Large intestine (tissue), 3 donors: ENCODE measurements around the gene CCDC88C. TPM values are rescaled to one million over a fixed set of nuclear protein-coding genes. Genes with fewer than 3 reads are reported as not detected.
A peak's percentile ranks its signal among the peaks of the same experiment; 100 is the strongest.

Experiments
- DNase-seq, 2 donors: peaks; one replicate each; pipeline versions ENCODE4 v3.0.0 to v3.0.0-alpha.2; 2013
- H3K27ac ChIP-seq: one replicate; pipeline ENCODE4 v1.5.1; 2013; ENCODE audit warnings: low read length
- H3K27me3 ChIP-seq: 2 replicates; pipeline ENCODE4 v1.6.1; 2013; ENCODE audit warnings: low read length; ENCODE audit not compliant: control insufficient read depth, insufficient read depth
- H3K36me3 ChIP-seq: 2 replicates; pipeline ENCODE4 v1.6.1; 2013; ENCODE audit warnings: low read length; ENCODE audit not compliant: control insufficient read depth, insufficient read depth
- H3K4me1 ChIP-seq: one replicate; pipeline ENCODE4 v1.6.1; 2013; ENCODE audit warnings: low read length; ENCODE audit not compliant: control insufficient read depth, insufficient read depth
- H3K4me3 ChIP-seq: one replicate; pipeline ENCODE4 v1.5.1; 2013; ENCODE audit warnings: low read length
- H3K9me3 ChIP-seq: one replicate; pipeline ENCODE4 v1.6.1; 2013; ENCODE audit warnings: mild to moderate bottlenecking, low read depth, low read length, moderate library complexity; ENCODE audit not compliant: control insufficient read depth
- WGBS: methylation state at CpG from one replicate; pipeline ENCODE4 v1.1.5; 2013; ENCODE audit warnings: low lambda C conversion rate; ENCODE audit not compliant: insufficient coverage; 5-methylcytosine and 5-hydroxymethylcytosine counted together
- polyA plus RNA-seq: library from polyadenylated mRNA; unstranded; fragments of 120-200 nt; gene quantifications from one replicate; pipeline ENCODE4 v1.2.1, GENCODE V29; 2013

CCDC88C gene
- polyA plus RNA-seq, 1 donor = 28.0 TPM

GRCh38 chr14:91332986-91333649, 84.5 kb downstream of the CCDC88C start:
- H3K9me3 ChIP-seq = no peaks in the 10 kb centered on the region
- H3K27me3 ChIP-seq = no peaks in the 10 kb centered on the region
- H3K27ac ChIP-seq = no peak overlapping the region
- peaks cover 22% of the 10 kb centered on the region for H3K36me3 ChIP-seq
- peaks cover 14% of the 10 kb centered on the region for H3K4me1 ChIP-seq
- no peak overlapping the region for H3K4me3 ChIP-seq
- no peak for DNase-seq
- 82% methylated on average over 4 of the region's 17 CpGs for WGBS

- H3K27ac ChIP-seq = no peak overlapping the region
Observed at GRCh38 chr14:91332171-91332985, 85.2 kb downstream of the CCDC88C start.

GRCh38 chr14:91331721-91332120, 85.9 kb downstream of the CCDC88C start:
- Histone ChIP-seq H3K27me3 (no peaks in the 10 kb centered on the region), H3K36me3 (peaks cover 15% of the 10 kb centered on the region), H3K4me3 (no peak overlapping the region), H3K9me3 (no peaks in the 10 kb centered on the region), H3K4me1 (peaks cover 14% of the 10 kb centered on the region), H3K27ac (no peak overlapping the region)
- no CpG with 5 or more reads among the region's 3 CpGs for WGBS
- no peak for DNase-seq

More at GRCh38 chr14:91332171-91332985, 85.2 kb downstream of the CCDC88C start:
- peaks cover 15% of the 10 kb centered on the region for H3K36me3 ChIP-seq
- DNase-seq = peak; percentile 58 to 67
- H3K4me1 ChIP-seq = peaks cover 14% of the 10 kb centered on the region
- no peaks in the 10 kb centered on the region for H3K27me3 ChIP-seq
- H3K9me3 ChIP-seq = no peaks in the 10 kb centered on the region
- 0% methylated on average over 1 of the region's 19 CpGs for WGBS
- H3K4me3 ChIP-seq = no peak overlapping the region

GRCh38 chr14:91330856-91331255, 86.8 kb downstream of the CCDC88C start:
- DNase-seq = no peak
- no peaks in the 10 kb centered on the region for H3K9me3 ChIP-seq
- no peak overlapping the region for H3K4me3 ChIP-seq
- H3K36me3 ChIP-seq = peaks cover 10% of the 10 kb centered on the region
- H3K27ac ChIP-seq = no peak overlapping the region
- no CpG with 5 or more reads among the region's 8 CpGs for WGBS
- H3K4me1 ChIP-seq = peaks cover 14% of the 10 kb centered on the region
- no peaks in the 10 kb centered on the region for H3K27me3 ChIP-seq

- WGBS = no CpG with 5 or more reads among the region's 14 CpGs
- H3K27ac ChIP-seq = no peak overlapping the region
- no peaks in the 10 kb centered on the region for H3K9me3 ChIP-seq
- no peaks in the 10 kb centered on the region for H3K27me3 ChIP-seq
- peaks cover 14% of the 10 kb centered on the region for H3K36me3 ChIP-seq
- DNase-seq = no peak
- H3K4me1 ChIP-seq = peaks cover 14% of the 10 kb centered on the region
- H3K4me3 ChIP-seq = no peak overlapping the region
Observed at GRCh38 chr14:91330096-91330696, 87.4 kb downstream of the CCDC88C start.

GRCh38 chr14:91329486-91330014, 88.1 kb downstream of the CCDC88C start:
- Histone ChIP-seq H3K4me1 (peaks cover 14% of the 10 kb centered on the region), H3K4me3 (no peak overlapping the region), H3K36me3 (peaks cover 16% of the 10 kb centered on the region), H3K27ac (no peak overlapping the region), H3K9me3 (no peaks in the 10 kb centered on the region), H3K27me3 (no peaks in the 10 kb centered on the region)
- no peak for DNase-seq
- no CpG with 5 or more reads among the region's 3 CpGs for WGBS

GRCh38 chr14:91328313-91329050, 89.1 kb downstream of the CCDC88C start:
- peaks cover 23% of the 10 kb centered on the region for H3K4me1 ChIP-seq
- no peak overlapping the region for H3K27ac ChIP-seq
- H3K27me3 ChIP-seq = no peaks in the 10 kb centered on the region
- no peak overlapping the region for H3K4me3 ChIP-seq
- WGBS = no CpG with 5 or more reads among the region's 27 CpGs
- peaks cover 21% of the 10 kb centered on the region for H3K36me3 ChIP-seq
- no peak for DNase-seq
- H3K9me3 ChIP-seq = no peaks in the 10 kb centered on the region

- WGBS = no CpG with 5 or more reads among the region's 10 CpGs
- H3K4me3 ChIP-seq = no peak overlapping the region
- no peaks in the 10 kb centered on the region for H3K27me3 ChIP-seq
- H3K27ac ChIP-seq = no peak overlapping the region
- peaks cover 22% of the 10 kb centered on the region for H3K4me1 ChIP-seq
- DNase-seq = no peak
- H3K9me3 ChIP-seq = no peaks in the 10 kb centered on the region
- peaks cover 21% of the 10 kb centered on the region for H3K36me3 ChIP-seq
Observed at GRCh38 chr14:91327661-91328312, 89.8 kb downstream of the CCDC88C start.

- no CpG with 5 or more reads among the region's 7 CpGs for WGBS
- Histone ChIP-seq H3K27me3 (no peaks in the 10 kb centered on the region), H3K4me1 (peaks cover 16% of the 10 kb centered on the region), H3K36me3 (peaks cover 23% of the 10 kb centered on the region), H3K27ac (no peak overlapping the region), H3K4me3 (no peak overlapping the region), H3K9me3 (no peaks in the 10 kb centered on the region)
- no peak for DNase-seq
Observed at GRCh38 chr14:91327250-91327595, 90.4 kb downstream of the CCDC88C start.
